Medulla oblongata (tissue), 1 donor: ENCODE data around the gene GLYATL2.

Source experiments
- DNase-seq: peaks from one replicate; pipeline ENCODE4 v3.0.0-alpha.2; 2015; ENCODE audit errors: extremely low spot score

The GLYATL2 gene, protein sequence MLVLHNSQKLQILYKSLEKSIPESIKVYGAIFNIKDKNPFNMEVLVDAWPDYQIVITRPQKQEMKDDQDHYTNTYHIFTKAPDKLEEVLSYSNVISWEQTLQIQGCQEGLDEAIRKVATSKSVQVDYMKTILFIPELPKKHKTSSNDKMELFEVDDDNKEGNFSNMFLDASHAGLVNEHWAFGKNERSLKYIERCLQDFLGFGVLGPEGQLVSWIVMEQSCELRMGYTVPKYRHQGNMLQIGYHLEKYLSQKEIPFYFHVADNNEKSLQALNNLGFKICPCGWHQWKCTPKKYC

DNA sequence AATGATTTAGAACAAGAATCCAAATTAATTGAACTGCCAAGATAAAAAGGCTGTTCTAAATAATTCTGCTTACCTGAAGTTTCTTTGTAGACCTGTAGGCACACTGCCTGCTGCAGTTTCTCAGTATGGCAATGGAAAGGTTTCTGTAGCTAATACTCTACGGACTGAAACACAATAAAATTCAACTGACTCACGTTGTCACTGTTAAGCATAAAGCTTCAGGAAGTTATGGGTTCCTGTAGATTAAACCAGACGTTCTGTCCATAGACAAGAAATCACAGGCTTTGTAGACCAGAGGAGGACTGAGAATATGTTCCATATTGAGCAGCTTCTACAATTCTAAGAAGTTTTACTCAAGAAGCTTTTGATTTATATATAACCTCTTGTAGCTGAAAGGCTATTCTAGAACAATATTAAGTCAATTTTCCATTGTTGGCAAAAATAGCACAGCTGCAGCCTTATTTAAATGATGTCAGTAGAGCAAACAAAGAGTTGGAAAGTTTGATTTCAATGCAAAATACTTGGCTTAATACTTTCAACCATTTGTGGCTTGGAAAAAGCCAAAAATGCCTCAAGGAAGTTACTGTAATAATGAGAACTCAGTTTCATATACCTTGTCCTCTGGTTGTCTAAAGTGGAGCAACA, at the start of gene GLYATL2:
TSS of gene GLYATL2 (minus strand) at position 344 of the 645 bp plus-strand sequence. CDS start 5,092 bp downstream, outside the sequence.
- DNase-seq: no peak

DNA sequence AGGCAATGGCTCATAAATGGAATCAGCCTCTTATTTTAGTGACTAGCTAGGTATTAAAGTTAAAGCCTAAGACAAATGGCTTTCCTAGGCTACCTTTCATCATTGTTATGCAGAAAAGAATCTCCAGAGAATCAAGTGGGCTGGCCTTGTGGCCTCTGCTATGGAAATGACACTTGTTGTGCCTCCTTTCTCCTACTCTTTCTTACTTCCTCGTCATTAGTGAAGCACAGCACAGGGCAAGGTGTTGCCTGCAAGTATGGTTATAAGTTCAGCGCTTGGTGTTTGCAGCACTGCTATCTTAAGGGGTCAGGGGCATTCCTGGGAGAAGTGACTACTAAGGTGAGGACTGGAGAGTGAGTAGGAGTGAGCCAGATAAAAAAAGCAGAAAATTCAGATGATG, 49.4 kb upstream of the GLYATL2 start:
- no peak for DNase-seq

DNA sequence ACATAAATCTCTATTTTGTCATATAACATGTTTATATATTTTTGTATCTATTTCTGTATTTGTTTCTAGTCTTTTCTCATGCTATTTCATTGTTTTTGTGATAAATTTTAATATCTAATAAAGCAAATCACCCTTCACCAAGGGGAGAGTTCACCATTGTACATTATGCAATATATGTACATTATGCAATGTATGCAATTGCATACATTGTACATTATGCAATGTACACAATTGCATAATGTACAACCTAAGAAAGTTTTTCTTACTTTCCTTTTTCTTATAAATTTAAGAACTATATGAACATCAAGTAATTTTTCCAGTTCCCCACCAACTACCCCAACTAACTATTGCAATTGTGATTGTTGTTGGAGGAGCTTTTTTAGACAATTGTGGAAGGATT, 44.1 kb upstream of the GLYATL2 start:
- DNase-seq: no peak

DNA sequence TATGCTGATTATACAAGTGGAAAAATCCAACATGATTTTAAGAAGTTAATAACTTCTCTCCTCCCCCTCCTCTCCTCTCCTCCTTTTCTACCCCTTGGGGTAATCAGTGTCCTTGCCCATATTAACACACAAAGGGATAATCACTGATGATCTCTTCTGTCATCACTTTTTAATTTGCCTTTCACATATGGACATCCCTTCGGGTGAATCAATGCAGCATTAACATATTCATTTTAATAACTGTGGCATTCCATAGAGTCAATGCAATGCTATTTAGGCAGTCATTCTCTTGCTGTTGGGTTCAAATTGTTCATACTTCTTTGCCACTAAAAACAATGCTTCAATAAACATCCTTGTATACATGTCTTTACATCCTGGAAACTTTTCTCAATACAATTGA, 42.9 kb upstream of the GLYATL2 start:
- no peak for DNase-seq

DNA sequence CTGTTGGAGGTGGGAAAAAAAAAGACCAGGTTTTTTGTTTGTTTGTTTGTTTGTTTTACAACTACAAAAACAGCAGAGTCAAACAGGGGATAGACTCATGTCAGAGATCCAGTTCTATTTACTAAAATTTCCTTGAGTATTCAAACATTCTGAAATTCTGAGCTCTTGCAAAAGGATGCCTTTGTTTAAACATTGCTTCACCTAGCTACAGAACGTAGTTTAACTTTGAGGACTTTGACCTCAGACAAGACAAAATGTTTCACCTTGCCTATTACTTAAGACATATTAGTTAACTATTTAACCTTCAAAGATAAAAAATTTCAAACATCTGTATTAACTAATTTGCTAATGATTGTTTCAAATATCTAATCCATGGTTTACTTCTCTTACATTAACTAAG, 36.1 kb upstream of the GLYATL2 start:
- DNase-seq: no peak

DNA sequence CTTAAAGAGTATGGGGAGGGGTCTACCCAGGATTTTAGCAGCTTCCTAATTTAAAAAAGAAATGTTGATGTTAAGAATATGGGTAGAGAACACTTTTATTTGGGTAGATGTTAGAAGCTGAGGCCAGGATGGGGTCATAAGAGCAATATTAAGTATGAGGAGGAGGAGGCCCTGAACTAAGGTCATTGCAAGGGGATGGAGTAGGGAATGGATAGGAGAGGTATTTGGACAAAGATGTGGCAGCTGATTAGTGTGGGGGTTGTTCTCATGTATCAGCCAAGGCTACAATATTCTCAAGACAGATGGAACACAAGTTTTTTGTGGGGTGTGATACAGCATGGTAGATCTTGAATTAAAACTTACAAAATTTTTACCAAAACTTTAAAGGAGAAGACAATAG, 35.7 kb upstream of the GLYATL2 start:
- no peak for DNase-seq

DNA sequence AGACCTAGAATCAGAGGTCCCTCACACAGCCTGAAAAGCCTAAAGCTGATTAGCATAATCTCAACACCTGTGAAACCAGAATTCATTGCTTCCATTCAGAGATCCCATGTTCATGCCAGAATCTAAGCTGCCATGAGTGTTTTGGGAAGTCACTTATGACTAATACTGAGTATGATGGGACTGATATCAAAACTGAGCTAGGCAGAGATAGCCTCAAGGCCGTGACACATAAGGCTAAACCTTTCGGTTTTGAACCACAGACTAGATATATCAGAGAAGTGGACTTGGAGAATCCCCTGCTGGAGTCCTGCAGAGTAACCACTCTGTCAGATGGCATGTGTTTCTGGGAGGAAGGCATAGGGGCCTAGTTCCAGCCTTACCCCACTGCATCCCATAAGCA, 23.1 kb upstream of the GLYATL2 start:
- no peak for DNase-seq

DNA sequence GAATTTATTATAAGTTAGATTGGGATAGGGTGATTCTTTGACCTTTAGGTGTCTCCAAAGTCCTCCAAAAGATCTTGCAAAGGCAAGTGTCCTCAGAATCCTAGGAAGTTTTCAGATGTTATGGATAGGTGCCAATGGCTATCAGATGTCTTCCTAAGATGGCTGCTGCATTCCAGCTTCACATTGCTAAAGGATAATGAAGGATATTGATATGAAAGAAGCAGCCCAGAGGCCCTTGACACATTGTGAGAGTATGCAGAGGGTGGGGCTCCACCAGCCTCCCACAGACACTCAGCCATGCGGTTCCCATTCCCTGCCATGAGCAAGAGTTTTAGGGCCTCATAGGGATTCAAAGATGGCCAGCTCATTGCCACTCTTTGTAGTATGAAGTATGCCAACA, 22.3 kb upstream of the GLYATL2 start:
- no peak for DNase-seq

DNA sequence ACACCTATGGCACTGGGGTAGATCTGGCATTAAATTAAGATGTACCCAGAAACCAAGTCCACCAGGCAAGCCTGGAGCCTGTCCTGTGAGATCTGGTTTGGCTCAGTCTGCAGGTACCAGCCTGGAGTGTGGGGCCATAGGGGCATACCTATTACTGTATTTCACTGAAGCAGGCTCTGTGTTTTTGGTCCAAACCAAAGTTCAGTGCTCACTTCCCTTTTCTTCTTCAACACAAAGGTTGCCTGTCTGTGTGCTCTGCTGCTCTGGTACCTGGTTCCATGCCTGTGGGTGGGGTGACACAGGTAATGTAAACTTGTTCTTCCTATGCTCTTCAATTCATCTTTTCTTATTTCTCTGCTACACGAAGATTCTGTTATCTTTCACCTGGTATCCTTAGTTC, 19.8 kb upstream of the GLYATL2 start:
- no peak for DNase-seq

DNA sequence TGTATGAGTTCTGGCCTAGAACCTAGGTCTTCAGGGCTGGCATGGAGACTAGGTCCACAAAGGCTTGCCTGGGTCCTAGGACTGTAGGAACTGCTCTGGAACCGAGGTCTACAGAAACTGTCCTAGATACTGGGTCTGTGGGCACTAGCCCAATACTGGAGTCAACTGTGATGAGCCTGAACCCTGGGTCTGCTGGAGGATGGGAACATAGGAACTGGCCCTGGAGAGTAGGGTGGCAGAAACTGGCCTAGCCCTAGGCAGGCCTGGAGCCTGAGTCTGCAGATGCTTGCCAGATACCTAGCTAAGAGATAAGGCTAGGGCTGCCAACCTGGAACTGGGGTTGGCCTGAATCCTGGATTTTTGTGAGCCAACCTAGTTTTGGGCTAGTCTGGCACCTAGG, 19.2 kb upstream of the GLYATL2 start:
- no peak for DNase-seq

DNA sequence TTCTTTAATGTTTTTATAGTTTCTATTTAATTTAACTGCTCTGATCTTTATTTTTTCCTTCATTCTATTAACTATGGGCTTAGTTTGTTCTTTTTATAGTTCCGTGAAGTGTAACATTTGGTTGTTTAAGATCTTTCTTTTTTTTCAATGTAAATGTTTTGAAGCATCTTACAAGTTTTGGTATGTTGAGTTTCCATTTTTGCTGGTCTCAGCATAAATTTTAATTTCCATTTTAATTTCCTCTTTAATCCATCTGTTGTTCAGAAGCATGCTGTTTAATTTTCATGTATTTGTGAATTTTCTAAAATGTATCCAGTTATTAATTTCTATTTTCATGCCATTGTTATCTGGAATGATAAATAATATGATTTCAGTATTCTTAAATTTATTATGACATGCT, 17.0 kb upstream of the GLYATL2 start:
- no peak for DNase-seq

DNA sequence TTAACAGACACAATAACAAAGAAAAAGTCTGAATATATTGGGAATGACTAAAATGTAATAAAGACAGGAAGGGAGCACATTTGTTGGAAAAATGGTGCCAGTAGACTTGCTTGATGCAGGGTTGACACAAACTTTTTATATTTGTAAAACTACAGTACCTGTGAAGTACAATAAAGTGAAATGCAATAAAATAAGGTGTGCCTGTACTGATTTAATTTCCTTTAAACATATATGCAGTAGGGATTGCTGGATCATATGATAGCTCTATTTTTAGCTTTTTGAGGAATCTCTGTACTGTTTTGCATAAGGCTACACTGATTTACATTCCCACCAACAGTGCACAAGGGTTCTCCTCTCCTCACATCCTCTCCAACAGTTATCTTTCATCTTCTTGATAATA, 12.3 kb upstream of the GLYATL2 start:
- DNase-seq: no peak

DNA sequence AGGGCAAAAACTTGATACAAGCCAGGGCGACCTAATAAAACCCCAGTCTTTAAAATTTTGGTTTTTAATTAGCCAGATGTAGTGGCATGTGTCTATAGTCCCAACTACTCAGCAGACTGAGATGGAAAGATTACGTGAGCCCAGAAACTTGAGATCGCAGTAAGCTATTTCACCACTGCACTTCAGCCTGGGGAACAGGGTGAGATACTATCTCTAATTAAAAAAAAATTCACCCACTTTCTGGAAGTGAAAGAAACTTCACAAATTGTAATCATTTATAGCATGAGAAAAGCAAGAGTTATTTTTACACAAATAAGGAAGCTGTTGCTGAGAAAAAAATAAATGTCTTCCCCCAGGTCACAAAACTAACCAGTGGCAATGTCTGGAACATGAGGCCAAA, 882 bp upstream of the GLYATL2 start:
- DNase-seq: peak; percentile 9

DNA sequence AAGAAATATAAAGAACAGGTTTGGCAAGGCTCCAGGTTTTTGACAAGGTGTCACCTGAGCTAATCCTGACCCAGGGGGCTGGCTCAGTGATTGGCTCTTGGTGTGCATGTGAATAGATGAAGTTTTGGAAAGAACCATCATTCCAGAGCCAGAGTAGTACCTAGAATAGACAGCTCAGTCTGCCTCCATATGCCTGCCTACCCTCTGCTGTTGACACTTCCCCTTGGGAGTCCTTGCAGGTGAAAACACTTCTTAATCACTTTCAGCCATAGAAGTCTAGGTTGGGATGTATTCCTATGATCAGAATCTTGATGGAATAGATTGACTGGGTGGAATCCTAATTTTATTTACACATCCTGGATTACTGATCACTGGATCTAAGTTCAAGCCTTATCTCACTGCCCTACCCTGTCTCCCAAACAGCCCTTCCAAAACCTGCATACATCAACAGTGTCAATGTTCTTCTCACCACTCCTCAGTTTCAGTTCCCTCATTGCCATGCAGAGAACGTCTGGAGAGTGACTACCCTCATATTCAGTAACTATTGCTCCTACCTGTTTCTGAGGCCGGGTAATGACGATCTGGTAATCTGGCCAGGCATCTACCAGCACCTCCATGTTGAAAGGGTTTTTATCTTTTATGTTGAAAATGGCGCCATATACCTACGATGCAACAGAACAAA, 6.7 kb downstream of the GLYATL2 start:
- DNase-seq: no peak

DNA sequence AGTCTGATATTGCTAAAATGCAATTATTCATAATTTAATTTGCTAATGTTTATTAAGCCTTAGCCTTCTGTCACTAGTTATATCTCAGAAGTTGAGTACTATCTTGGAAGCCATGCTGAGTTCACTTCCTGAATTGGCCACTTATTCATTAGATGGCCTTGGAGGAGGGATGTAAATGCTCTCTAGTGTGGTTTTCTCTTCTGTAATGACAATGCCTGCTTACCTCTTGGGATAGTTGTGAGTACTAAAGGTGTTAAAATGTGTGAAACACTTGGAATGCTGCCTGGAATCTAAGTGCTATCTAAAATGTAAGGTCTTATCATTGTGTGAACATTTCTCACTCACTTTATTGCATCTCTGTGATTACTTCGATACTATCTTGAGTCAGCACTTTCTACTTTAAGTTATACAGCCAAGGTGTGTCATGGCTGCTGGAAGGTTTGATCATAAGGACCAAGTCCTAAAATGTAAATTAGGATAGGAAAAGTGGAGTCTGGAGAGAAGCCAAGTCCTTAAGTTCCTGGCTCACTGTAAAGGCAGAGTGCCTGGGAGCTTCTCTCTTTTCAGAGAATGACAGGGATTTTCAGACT, 12.4 kb downstream of the GLYATL2 start:
- no peak for DNase-seq

DNA sequence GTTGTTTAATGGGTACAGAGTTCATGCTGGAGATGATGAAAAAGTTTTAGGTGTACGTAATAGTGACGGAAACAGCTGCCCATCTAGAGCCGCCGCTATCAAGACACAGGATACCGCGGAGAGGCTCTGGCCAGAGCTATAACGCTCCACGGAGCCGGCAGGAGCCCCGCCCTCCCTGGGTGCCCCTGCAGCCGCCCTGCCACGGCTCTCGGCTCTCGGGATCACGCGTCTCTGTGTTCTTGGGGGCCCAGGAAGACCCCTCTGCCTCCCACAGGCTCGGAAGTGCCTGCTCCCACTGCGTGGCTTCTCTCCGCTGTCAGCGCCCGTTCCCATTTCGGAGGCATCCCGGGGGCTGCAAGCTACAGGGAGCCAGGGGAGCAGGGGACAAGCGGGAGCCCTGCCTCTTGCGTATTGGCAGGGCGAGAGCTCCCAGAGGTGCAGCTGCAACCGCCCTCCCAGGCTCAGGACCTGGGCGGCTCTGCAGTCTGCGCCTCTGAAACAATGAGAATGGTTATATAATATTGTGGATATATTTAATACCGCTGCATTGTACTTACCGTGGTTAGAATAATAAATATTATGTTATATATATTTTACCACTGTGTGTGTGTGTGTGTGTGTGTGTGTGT, 13.7 kb downstream of the GLYATL2 start:
- DNase-seq: no peak

DNA sequence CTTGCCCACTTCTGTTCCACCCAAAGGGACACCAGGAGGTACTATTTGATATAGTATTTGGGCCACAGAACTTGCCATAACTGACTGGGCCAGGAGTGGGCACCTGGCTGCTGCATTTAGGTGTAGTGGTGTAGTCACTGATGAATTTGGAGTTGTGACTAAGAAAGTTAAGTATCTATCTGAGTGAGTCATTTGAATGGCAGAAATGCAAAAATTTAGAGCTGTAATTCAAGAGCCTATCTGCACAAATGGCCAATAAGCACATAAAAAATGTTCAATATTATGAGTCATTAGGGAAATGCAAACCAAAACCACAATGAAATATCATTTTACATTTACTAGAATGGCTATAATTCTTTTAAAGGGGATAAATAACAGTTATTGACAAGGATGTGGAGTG, 14.7 kb downstream of the GLYATL2 start:
- no peak for DNase-seq

DNA sequence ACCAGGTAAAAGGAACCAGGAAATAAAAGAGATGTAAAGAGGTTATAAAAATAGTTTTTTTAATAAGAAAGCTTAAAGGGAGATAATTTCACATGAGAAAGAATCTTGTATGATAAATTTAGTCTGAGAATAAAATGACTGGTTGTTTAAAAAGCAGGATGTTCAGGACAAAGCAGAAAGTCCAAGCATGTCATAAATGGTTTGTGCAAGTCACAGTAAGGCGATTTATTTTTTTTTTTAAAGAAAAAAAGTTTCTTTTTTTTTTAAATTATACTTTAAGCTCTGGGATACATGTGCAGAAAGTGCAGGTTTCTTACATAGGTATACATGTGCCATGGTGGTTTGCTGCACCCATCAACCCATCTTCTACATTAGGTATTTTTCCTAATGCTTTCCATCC, 30.8 kb downstream of the GLYATL2 start:
- no peak for DNase-seq

DNA sequence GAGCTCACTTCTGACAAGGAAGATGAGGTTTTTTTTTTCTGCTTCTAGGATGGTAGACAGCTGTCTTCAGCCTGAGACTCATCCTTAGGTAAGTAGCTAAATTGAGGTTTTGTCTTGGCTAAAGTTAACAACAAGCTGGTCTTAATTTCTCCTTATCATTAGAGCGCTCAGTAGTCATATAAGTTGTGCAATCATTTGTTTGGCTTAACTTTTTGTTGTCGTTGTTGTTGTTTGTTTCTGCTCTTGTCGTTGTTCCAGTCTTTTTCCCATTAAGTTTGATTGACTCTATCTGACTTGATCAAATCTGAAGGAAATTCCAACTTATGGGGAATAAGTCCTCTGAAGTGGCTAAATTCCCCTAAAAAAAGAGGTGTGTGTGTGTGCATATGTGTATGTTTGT, 33.0 kb downstream of the GLYATL2 start:
- DNase-seq: no peak

DNA sequence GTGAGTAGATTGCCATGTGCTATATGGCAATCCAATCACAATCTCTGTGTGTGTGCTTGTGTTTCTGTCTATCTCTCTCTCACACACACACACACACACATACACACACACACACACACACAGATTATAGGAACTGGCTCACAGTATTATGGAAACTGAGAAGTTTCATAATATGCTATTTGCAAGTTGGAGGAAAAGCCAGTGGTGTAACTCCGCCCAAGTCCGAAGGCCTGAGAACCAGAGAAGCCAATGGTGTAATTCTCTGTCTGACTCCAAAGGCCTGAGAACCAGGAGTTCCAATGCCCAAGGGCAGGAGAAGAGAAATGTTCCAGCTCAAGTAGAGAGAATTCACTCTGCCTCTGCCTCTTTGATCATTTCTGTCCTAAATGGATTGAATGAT, 37.2 kb downstream of the GLYATL2 start:
- no peak for DNase-seq

DNA sequence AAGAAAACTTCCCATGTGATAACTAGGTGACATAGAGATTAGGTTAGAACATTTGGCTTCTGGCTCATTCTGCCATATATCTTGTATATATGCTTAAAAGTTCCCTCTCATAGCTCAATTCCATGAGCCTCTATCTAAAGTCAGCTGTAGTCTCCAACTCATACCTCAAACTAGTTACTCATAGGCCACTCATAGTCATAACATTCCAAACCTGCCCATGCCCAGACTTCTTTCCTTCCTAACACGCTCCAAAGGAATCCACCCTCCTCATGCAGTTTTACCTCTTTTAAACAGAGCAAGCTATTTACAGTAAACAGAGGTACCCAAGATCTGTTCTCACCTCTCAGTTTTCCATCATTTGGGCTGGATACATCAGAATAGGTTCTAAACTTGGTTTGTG, 39.4 kb downstream of the GLYATL2 start:
- no peak for DNase-seq

DNA sequence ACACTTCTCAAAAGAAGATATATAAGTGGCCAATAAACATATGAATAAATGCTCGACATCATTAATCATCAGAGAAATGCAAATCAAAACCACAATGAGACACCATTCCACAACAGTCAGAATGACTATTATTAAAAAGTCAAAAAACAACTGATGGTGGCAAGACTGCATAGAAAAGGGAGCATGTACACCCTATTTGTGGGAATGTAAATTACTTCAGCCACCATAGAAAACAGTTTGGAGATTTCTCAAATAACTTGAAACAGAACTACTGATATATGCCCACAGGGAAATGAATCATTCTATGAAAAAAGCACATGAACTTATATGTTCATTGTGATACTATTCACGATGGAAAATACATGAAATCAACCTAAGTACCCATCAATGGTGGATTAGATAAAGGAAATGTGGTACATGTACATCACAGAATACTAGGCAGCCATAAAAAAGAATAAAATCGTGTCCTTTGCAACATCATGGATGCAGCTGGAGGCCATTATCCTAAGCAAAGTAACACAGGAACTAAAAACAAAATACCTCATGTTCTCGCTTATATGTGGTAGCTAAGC, 42.4 kb downstream of the GLYATL2 start:
- no peak for DNase-seq
